AG04449 (cell line): Measurements from ENCODE around the gene KRT38.
"Not testable (repeated sequence)": the region's sequence is repeated elsewhere in the genome, so short reads cannot be mapped to it uniquely, and the experiment has no call there.

Experiments
- CTCF ChIA-PET: fragments of 350-600 bp; formaldehyde crosslinking; extraction: SDS; loops from one replicate; lab custom pipeline; 2021; ENCODE audit warnings: antibody characterized with exemption; lab: Yijun Ruan, JAX
- POLR2A ChIA-PET: fragments of 400-600, 350-600 bp; formaldehyde crosslinking; extraction: SDS; loops from one replicate; lab custom pipeline; 2020; ENCODE audit warnings: antibody characterized with exemption, inconsistent platforms; lab: Yijun Ruan, JAX
- DNase-seq: peaks from one replicate; pipeline ENCODE4 v3.0.0-alpha.2; 2010; ENCODE audit warnings: low read depth, low spot score
- H3K4me3 ChIP-seq: 2 replicates; pipeline ENCODE4 v1.5.1; 2011; ENCODE audit warnings: low read depth, mild to moderate bottlenecking, control low read depth, low read length
- TF ChIP-seq, protein P1 (sequence below): IDR thresholded peaks from one replicate; pipeline ENCODE4 v1.5.1; 2011; ENCODE audit warnings: mild to moderate bottlenecking, moderate library complexity, low read length, control low read depth, inconsistent platforms; ENCODE audit not compliant: insufficient read depth; ENCODE audit errors: missing control alignments

The KRT38 gene

DNA sequence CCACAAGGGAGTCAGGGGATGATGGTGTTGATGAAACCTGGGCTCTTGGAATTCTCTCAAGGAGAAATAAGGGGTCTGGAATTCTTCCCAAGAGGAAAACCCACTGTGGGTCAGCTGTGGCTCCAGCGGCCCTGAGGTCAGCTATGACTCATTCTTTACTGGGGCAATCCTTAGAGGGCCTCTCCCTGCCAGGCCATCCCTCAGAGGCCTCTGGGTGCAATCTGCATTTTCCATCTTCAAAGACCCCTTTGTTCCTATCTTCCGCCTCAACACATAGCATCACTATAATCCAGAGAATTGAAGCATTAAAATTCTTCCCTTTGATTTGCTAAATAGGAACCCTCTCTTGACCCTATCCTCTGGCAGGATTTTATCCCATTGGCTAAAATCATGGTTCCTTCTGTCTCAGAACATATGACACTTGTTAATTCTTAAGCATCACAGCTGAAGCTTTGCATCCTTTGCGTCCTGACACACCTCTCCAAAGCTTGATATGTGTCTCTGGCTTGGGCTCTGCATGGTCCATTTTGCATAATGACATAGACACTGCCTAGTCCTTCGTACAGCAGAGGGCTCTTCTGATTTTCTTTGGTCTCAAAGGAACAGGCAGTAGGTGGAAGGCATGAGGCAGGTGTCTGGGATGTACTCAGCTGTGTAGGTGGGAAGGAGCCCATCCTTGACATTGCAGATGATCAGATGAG is 12.0 kb downstream of the KRT38 start:
- TF ChIP-seq, protein P1, sequence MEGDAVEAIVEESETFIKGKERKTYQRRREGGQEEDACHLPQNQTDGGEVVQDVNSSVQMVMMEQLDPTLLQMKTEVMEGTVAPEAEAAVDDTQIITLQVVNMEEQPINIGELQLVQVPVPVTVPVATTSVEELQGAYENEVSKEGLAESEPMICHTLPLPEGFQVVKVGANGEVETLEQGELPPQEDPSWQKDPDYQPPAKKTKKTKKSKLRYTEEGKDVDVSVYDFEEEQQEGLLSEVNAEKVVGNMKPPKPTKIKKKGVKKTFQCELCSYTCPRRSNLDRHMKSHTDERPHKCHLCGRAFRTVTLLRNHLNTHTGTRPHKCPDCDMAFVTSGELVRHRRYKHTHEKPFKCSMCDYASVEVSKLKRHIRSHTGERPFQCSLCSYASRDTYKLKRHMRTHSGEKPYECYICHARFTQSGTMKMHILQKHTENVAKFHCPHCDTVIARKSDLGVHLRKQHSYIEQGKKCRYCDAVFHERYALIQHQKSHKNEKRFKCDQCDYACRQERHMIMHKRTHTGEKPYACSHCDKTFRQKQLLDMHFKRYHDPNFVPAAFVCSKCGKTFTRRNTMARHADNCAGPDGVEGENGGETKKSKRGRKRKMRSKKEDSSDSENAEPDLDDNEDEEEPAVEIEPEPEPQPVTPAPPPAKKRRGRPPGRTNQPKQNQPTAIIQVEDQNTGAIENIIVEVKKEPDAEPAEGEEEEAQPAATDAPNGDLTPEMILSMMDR: no peak
- CTCF ChIA-PET: interaction anchor here (1.4 kb wide), 1 partner anchor 17 kb away, joined by 3 read pairs; no protein-coding TSS in a partner anchor
- POLR2A ChIA-PET: no interaction called here
- DNase-seq: no peak
- H3K4me3 ChIP-seq: no peak overlapping the region

DNA sequence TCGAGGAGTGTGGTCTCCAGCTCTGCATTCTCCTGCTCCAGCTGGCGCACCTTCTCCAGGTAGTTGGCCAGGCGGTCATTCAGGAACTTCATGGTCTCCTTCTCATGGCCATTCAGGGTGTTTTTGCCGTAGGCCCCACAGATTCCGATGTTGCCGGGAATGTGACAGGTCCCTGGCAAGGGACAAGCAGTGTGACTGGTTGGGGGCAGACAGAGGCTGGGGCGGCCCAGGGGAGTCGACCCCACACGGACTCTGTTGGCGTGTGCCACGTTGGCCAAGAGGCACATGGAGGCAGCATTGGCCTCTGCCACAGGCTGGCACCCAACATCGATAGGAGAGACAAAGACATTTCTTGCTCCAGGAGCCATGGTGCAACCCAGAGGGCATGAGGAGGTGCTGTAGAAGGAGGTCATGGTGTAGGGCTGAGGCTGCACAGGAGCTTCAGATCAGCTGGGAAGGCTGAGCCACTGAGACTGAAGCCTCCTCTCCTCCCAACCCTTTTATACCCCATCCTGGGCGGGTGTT is 16.6 kb downstream of the KRT38 start, which contains the start of gene KRT37:
KRT37 (minus strand) TSS at position 475 of the 525 bp plus-strand sequence; CDS start at position 413, 62 bp downstream.
- POLR2A ChIA-PET: no interaction called here
- no peak for DNase-seq
- CTCF ChIA-PET: no interaction called here
- no peak within 1 kb of the TSS for H3K4me3 ChIP-seq
- TF ChIP-seq, protein P1: no peak

DNA sequence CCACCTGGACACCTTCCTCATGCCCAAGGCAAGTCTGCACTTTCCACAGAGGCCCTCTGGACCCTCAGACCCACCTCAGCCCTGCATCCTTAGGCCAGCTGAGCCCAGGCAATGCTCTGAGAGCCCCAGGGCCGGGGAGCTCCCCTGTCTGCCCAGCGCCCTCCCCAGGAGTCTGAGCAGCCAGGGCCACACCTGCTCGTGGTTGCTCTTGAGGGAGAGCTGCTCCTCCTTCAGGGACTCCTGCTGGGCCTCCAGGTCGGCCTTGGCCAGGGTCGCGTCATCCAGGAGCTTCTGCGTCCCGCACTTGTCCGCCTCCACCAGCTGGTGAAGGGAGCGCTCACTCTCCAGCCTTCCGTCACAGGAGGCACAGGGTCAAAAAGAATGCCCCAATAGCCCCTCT is 18.2 kb downstream of the KRT38 start:
- POLR2A ChIA-PET, DNase-seq, H3K4me3 ChIP-seq: not testable (repeated sequence)
- CTCF ChIA-PET: interaction anchor here (0.9 to 1.1 kb wide), 2 partner anchors 126 to 226 kb away, joined by 3 read pairs; no protein-coding TSS in a partner anchor

DNA sequence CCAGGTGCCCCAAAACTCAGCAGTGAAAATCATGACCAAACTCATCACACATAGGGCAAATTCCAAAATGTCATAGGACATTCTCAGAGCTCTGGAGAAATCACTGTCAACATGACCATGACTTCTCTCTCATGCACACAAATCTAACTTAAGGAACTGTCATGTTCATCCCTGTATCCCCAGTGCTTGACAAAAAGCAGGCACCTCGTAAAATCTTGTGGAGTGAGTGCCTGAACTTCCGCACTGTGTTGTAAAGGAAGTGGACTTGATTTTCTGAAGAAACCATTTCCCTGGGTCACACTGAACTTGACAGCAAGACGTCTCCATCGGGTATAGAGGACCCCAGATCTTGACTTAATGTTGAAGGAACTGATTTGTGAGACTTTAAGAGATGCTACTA is 19.2 kb downstream of the KRT38 start:
- no peak for DNase-seq
- TF ChIP-seq, protein P1: no peak
- CTCF ChIA-PET: interaction anchor here (0.9 kb wide), 1 partner anchor 227 kb away, joined by 3 read pairs; no protein-coding TSS in a partner anchor
- H3K4me3 ChIP-seq: no peak overlapping the region
- POLR2A ChIA-PET: no interaction called here

DNA sequence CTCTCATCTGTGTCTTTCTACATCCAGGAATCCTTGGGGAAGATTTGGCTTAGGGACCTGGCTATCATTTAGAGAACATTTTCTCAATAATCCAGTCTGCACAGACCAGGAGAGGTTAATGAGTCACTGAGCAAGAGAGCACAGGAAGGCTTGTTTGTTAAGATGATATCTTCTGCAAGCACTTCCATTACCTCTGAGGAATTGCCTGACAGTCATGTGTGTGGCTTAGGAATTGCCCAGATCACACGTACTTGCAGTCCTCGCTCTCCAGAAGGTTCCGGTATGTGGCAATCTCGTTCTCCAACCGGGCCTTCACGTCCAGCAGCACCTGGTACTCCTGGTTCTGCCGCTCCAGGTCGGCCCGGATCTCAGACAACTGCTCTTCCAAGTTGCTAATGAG is 19.7 kb downstream of the KRT38 start:
- CTCF ChIA-PET: interaction anchor here (1.2 kb wide), 1 partner anchor 12 kb away, joined by 4 read pairs; no protein-coding TSS in a partner anchor
- no peak overlapping the region for H3K4me3 ChIP-seq
- POLR2A ChIA-PET: no interaction called here
- TF ChIP-seq, protein P1: no peak
- no peak for DNase-seq

DNA sequence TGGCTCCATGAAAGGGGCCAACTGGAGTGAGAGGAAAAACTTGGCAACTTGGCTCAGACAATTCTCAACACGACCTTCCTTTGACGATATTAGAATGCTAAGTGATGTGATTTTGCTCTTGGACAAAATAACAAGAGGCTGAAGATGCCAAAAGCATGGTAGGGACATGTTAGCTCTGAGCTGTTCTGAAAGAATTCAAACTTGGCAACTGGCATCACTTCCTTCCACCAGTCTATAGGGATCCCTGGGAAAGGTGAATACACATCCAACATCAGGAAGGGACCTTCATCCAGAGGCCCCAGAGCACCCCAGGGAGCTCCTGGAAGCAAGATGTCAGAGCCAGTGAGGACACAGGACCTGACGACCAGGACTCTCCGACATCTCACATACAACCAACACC is 20.6 kb downstream of the KRT38 start:
- CTCF ChIA-PET: interaction anchor here (1.0 to 1.2 kb wide), 2 partner anchors 13 to 129 kb away, joined by 4 read pairs; no protein-coding TSS in a partner anchor
- TF ChIP-seq, protein P1: no peak
- DNase-seq: no peak
- no peak overlapping the region for H3K4me3 ChIP-seq
- POLR2A ChIA-PET: no interaction called here
